CD4-positive, alpha-beta T cell treated with Interleukin-12 subunit alpha and Interleukin-12 subunit beta, for 1 hour (primary cell): ENCODE data around the gene SLFNL1.

Experiments used
- DNase-seq: peaks from one replicate; pipeline ENCODE4 v3.0.0-alpha.2; 2020

Gene SLFNL1

DNA sequence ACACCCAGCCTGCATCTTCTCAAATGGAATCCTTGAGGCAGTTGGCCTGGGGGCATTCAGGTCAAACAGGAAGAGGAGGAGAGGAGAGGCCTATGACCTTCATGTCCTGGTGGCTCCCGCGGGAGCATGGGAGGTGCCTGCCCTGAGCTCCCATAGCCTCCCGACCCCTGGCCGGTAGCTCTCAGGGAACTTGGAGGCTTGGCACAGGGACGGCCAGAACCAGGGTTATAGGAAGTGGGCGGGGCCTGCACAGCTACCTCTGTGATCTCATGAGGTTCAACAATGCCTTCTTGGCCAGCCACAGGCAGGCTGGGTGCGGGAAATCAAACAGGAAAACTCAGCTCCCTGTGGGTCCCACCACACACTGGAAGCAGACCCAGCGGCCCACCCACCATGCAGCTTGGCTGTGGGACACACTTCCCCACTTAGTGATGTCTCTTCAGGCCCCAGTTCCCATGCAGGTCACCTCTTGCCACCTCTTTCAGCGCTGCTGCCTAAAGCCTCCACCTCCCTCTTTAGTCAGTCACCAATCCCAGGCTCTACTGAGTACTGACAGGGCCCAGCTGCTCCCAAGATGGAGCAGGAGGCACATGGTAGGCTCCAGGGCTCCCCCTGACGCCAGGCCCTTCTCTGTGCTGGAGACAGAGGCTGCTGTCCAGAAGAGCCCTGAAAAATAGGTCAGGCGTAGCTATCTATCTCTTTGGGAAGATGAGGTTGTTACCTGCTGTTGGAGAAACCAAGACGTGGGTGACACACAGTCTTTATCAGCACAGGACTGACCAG lies at the start of gene SLFNL1:
TSS of gene SLFNL1 (minus strand) at position 200 of the 783 bp plus-strand sequence. CDS start 1,065 bp downstream, outside the sequence.
- no peak for DNase-seq

GRCh38 chr1:41056907-41057306 lies 35.4 kb upstream of the SLFNL1 start:
- DNase-seq = no peak

DNA sequence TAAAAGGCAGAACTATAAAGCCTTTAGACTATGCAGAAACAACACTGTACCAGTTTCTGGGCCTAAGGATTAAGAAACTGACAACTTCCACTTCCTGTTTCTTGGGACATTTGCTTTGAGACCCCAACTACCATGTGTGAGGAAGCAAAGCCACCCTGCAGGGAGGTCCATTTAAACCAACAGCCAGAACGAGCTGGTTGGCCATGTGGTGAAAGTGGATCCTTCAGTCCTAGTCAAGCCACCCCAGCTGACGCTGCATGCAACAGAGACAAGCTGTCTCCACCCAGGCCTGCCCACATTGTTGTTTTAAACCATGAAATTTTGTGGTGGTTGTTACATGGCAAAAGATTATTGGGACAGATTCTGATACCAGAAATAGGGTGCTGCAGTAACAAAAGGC lies 31.8 kb upstream of the SLFNL1 start:
- no peak for DNase-seq

GRCh38 chr1:41051022-41051421 lies 29.5 kb upstream of the SLFNL1 start:
- DNase-seq = no peak

DNA sequence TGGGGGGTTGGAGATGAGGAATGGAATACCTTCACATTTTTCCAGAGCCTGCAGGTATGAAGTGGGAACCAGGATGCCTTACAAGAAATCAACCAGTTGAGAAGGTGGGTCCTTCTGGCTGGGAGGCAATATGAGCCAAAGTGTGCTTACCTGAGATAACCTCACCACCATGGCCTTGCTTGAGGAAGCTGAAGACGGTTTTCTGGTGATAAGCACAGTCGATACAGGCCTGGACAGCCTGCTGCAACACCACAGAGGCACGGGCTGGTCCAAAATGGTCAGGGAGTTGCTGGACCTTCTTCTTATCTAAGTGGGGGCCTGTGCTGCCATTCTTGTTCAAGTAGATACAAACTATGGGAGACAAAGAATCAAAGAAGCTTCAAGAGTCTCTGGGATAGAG lies 27.0 kb upstream of the SLFNL1 start:
- DNase-seq = no peak

DNA sequence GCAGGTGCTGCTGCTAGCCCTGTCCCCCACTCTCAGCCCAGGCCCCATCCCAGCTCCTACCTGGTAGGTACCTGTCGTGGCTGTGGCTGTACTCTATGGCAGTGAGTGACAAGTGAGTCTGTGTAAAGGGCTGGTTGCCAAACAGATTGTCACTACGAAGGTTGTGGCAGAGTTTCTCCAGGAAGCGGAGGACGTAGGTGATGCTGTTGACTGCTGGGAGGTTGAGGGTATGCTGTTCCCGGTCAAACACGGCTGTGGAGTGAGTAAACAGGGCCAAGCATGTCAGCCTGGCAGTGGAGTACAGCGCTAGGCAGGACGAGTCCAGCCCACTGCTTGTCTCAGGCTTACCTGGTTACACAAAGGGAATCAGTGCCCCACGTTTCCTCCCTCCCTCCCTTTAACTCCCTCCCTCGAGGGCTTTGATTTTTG lies 24.8 kb upstream of the SLFNL1 start:
- DNase-seq = no peak

GRCh38 chr1:41045740-41046139 lies 24.2 kb upstream of the SLFNL1 start:
- DNase-seq = no peak

GRCh38 chr1:41044187-41044586 lies 22.7 kb upstream of the SLFNL1 start:
- no peak for DNase-seq

DNA sequence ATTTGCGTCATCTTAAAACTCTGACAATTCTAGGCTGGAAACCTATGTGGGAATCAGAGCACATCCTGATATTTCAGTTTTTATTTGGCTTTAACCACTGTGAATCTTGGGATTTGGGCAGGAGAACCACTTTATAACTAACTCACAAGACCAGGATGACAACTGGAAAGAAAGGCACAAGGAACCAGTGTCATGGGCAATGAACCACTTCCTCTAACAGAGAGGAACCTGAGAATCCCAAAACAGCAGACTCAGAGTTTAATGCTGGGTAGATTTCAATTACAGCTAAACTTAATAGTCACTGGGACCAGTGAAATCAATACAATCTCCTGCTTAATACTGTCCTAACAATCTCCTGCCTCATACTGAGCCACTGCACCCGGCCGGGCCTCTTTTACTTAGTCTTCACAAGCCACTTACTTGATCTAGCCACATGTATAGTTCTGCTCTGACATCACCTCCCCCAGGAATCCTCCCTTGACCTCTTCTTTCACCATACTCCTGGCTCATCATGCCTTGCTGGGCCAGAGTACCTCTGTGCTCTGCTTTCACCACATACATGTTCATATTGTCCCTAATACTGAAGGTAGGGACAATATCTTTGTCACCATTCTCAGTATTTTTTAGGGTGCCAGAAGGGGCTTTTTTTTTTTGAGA lies 20.2 kb upstream of the SLFNL1 start:
- no peak for DNase-seq

- DNase-seq = no peak
Observed at GRCh38 chr1:41038110-41038509, 16.6 kb upstream of the SLFNL1 start.

- no peak for DNase-seq
Observed at GRCh38 chr1:41037116-41037903, 15.8 kb upstream of the SLFNL1 start.

GRCh38 chr1:41033272-41033671 lies 11.7 kb upstream of the SLFNL1 start:
- no peak for DNase-seq

DNA sequence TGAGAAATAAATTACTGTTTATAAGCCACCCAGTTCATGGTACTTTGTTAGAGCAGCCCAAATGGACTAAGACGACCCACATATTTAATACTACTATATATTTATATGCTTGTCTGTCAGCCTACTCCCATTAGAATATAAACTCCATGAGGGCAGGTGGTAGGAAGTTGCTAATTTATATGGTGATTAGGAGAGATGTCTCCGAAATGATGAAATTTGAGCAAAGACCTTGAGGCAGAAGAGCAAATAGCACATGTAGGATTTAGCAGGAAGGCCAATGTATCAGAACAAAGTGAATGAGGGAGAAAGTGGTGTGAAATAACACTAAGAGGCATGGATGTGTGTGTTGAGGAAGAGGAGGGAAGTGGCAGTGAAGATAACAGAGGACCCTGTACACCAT lies 10.6 kb upstream of the SLFNL1 start:
- DNase-seq = no peak

DNA sequence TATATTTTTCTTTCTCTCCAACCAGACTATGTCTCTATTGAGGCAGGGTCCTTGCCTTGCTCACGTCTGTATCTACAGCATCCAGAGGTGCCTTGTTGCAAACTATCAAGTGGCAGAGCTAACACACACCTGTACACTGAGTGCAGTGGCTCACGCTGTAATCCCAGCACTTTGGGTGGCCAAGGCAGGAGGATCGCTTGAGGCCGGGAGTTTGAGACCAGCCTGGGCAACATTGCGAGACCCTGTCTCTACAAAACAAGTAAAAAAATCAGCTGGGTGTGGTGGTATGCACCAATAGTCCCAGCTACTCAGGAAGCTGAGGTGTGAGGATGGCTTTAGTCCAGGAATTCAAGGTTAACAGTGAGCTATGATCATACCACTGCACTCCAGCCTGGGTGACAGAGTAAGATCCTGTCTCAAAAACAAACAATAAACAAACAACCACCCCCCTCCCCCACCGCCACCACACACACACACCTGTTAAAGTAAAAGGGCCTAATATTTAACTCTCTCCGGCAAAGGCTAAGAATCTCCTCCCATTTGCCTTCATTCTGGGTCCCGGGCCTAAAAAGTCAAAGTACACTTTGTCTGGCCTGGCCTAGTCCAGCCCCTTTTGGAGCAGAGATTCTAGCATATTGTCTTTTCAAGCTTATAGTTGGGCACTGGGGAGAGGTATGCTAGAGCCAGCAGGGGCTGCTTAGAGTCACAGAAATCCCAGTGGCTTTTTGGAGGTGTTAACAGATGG lies 9.5 kb upstream of the SLFNL1 start:
- no peak for DNase-seq

- DNase-seq = no peak
Observed at GRCh38 chr1:41028034-41028642, 6.6 kb upstream of the SLFNL1 start.

DNA sequence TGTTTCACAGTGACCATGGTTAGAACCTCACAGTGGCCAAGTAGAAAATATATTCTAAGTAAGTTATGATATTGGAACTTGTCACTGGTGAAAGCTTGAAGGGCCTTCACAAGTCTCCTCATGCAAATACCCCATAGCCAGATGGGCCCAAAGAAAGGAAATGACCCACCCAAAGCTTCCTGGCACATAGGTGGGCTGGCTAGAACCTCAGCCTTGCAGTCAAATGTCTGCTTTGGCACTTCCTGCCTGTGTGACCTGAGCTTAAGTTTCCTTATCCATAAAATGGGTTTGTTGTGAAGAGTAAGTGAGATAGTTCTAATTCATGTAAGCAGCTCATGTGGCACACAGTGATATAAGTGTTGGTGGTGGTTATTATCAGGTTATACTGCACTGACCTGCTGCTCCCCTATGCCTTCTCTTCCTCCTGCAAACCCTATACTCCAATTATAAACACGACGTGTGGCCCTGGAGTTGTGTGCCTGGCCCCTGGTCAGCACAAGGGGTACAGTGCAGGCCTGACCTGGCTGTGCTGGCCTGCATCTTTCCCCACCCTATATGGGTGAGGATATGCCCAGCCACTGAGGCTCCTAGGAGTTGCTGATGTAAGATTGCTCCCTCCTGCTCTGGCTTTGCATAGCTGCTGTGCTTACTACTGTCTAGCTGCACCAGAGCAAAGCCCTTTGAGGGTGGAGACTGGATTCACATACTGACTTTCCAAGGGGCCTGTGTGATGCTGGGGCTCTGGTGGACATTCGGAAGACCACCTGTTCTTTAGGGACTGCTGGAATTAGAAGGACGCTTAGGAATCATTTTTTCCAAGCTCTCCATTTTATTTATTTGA lies 4.7 kb upstream of the SLFNL1 start:
- no peak for DNase-seq

DNA sequence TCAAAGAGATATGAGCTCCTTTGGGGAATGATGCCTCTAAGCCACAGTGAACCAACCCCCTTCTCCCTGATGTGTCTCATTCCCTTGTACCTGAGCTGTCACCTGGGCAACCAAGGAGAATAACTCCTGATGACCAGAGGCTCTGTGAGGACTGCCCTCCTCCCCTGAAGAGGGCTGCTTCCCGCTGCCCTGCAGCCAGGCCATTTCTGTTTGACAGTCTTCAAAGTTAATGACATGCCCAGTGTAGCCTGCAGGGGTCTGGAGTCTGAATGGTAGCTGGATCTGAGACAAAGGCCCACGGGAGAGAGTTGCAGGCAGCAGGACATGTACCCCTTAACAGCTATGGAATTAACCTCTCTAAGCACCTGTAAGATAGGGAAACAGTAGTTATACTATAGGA lies 3.4 kb upstream of the SLFNL1 start:
- no peak for DNase-seq

- DNase-seq = no peak
Observed at GRCh38 chr1:41023279-41023990, 1.9 kb upstream of the SLFNL1 start.

DNA sequence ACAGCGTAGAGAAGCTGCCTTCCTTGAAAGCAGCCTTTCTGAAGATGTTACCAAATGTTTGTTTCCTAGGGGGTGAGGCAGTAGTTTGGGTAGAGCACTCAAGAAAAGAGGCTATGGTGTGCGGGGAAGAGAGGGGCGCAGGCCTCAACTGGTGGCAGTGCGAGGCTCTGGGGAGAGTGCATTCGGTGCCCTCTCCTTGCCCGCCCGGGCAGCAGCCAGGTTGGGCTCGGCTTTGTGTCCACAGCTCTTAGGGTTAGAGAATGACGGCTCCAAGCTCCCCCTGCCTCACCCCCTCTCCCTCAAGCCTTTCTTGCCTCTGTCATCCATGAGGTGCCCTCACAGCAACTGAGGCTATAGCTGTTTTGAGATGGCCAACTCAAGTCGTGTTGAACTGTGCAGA lies 899 bp upstream of the SLFNL1 start:
- DNase-seq = no peak

GRCh38 chr1:41020654-41021053 lies 871 bp downstream of the SLFNL1 start:
- DNase-seq = no peak

DNA sequence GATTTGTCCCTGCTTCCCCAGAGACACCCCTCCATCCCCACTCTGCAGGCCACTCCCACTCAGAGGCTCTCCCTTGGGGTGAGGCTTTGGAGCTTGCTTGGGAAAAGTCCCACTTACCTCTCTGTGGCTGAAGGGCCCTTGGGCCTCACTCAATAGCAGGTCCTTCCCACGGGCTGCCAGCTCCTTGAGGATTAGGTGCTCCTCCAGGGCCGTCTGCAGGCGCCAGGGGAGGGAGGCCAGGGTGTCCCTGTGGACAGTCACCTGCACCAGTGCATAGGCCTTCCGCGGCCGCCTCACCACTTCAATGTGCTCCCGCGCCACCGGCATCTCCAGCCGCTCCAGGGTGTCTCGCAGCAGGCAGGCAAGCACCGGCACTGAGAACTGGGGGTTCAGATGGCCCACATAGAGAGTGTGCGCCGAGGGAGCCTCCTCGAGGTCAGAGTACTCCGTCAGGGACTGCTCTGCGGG lies 1.4 kb downstream of the SLFNL1 start:
- DNase-seq = no peak
